GM19455 (cell line): ENCODE results near the gene RGL3.
"Not testable (repeated sequence)": the region's sequence is repeated elsewhere in the genome, so short reads cannot be mapped to it uniquely, and the experiment has no call there.

Experiments
- ATAC-seq: cut with Tn5 transposase; IDR thresholded peaks from one replicate; pipeline ENCODE4 v1.9.1; 2021; ENCODE audit not compliant: unreplicated experiment

RGL3 gene

DNA sequence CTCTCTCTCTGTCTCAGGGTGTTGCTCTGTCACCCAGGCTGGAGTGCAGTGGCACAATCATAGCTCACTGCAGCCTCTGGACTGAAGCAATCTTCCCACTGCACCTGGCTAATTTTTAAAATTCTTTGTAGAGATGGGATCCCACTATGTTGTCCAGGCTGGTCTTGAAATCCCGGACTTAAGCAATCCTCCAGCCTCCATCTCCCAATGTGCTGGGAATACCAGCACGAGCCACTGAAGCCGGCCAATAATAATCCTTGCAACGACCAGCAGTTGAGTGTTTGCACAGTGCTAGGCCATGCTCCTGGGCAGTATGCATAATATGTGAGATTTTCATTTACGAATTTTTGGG lies 34.4 kb downstream of the RGL3 start:
- ATAC-seq = no peak

DNA sequence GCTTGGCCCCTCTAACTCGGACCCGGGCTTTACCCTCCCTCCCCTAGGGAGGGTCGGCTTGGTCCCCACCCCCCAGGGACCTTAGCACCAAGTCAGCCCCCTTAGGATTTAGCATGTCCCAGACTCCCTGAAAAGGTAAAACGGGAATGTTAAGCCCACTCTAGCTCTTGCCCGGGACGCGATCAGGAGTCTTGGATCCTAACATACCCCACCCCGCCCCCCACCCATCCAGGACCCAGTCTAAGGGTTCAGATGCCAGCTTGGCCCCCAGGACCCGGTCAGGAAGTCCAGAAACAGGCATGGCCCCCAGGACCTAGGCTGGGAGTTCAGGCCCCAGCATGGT lies 35.4 kb downstream of the RGL3 start:
- no peak for ATAC-seq

DNA sequence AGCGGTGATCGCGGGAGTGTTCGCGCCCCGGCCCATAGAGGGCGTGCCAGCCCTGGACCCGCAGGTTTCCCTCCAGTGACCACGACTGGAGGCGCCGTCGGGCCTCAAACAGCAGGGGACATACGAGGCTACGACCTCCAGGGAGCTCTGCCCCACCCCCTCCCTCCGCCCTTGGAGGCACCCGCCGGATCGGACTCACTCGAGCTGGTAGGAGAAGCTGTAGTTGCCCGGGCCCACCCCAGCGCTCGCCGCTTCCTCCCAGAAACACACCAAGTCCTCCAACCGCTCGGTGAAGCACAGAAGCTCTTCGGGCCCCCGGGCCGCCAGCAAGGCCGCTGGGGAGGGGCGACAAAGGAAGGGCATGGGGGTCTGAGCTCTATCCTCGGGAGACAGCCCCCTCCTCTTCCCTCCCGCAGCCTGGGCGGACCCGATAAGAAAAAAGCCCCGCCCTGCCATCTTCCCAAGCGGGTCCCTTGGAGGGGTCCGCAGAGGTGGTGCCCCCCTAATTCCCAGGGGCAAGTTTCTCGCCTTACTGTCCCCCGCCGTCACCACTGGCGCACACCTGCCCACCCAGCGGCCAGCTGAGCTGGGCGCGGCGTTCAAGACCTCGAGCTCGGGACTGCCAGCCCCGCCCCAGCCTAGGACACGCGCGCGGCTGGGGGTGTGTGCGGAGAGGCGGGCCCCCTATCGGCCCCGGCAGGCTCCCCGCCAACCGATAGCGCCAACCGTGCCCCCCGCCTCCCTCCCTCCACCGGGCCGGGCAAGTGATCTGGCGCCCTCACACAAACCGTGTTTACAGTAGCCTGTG lies 36.0 kb downstream of the RGL3 start:
- ATAC-seq = no peak

DNA sequence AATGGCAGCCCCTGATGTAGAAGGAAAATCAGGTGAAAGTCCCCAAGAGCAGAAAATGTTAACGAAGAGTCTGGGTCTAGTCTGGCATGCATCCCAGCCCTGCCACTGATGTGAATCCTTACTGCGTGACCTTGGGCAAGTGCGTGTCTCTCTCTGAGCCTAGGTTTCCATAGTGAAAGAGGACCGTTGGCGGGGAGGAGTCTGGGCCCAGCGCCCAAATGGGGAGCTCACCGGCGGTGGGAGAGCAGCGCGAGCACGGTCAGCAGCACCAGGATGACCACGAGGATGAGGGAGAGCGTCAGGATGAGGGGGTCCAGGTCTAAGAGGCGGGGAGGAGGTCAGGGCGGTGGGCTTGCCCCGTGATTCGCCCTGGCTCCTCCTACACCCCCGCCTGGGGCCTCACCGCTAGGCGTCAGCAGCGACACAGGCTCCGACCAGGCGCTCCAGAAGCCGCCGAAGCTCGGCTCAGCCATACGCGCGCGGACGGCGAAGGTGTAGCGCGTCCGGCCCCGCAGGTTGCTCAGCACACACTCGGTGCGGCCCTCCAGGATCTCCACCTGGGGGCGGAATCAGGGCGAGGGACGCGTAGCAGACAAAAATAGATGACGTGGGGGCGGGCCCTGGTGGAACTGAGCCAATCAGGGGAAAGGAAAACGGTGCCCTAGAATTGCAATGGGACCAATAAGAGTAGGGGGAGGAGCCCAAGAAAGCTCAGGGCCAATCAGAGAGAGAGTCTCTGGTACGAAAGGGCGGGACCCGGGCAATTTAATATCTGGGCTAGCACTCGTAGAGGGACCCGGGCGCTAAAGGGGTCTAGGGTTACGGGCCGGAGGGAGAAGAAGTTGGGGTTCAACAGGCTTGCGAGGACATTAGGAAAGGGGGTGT lies 38.2 kb downstream of the RGL3 start:
- ATAC-seq = peak; percentile 72

DNA sequence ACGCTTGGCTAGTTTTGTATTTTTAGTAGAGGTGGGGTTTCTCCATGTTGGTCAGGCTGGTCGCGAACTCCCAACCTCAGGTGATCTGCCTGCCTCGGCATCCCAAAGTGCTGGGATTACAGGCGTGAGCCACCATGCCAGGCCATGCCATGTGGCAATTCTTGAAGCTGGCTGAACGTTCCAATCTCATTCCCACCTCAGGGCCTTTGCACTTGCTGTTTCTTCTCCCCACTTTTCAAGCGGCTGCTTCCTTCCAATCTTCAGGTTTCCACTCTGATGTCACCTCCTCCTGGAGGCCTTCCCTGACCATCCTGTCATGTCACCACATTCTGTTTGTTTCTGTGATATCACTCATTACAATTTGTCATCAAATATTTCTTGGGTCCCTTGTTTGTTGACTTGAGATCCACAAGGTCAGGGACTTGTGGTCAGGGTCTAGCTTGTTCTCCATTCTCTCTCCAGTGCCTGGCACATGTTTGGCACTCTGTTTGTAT lies 39.2 kb downstream of the RGL3 start:
- ATAC-seq = no peak

DNA sequence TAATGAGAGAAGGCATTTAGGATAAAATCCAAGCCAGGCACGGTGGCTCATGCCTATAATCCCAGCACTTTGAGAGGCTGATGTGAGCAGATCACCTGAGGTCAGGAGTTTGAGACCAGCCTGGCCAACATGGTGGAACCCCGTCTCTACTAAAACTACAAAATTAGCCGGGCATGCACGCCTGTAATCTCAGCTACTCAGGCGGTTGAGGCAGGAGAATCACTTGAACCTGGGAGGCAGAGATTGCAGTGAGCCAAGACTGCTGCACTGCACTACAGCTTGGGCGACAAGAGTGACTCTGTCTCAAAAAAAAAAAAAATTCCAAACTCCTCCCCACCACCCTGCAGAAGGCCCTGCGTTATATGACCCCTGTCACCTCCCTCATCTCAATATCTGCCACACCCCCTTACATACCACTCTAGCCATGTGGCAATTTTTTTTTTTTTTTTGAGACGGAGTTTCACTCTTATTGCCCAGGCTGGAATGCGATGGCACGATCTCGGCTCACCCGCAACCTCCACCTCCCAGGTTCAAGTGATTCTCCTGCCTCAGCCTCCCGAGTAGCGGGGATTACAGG lies 39.8 kb downstream of the RGL3 start:
- not testable (repeated sequence) for ATAC-seq

DNA sequence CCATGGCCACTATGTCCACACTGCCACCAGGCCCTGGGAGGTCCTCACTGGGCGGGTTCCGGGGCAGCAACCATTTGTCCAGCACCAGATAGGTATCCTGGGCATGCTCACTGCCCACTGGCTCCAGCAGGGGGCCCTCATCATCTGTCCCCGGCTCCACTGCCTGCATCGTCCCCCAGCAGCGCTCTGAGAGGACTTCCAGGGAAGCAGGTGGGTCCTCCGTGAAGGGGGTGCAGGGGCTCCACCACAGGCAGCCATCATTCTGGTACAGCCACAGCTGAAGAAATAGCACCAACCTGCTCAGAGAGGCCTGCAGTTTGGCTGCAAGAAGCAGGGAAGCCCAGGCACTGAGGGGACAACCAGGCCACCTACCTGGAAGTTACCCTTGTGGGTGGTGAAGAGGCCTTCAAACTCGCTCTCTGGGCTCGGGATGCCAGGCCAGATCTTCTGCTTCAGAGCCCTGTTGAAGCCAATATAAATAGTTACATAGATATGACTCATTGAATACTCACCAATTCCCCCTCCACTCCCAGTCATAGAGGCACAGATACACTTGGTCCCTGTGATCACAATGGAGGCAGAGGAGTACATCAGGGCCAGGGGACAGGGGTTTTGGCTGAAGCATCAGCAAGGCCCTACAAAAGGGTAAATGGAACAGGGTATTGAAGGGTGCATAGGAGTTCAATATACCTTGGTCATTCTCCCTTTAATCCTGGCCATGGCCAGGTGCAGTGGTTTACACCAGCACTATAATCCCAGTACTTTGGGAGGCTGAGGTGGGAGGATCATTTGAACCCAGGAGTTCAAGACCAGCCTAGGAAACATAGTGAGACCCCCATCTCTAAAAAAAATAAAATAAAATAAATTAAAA lies 40.6 kb downstream of the RGL3 start:
- ATAC-seq = no peak

DNA sequence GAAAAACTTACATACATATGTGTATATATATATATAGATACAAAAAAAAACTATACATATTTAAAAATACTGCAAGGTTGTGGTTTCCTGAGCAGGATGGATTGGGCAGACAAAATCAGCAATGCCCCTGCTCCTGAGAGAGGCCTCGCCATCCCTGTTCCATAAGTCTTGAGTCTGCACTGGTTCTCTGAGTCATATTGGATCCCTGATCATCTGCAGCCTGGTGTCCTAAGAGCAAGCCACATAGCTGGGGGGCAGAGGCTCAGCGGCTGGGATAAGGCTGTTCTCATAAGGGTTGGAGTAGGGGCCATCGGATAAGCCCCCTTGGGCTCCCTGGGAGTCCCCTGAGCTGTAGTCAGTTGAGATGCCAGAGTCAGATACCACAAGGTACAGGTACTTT lies 41.4 kb downstream of the RGL3 start:
- ATAC-seq = no peak

DNA sequence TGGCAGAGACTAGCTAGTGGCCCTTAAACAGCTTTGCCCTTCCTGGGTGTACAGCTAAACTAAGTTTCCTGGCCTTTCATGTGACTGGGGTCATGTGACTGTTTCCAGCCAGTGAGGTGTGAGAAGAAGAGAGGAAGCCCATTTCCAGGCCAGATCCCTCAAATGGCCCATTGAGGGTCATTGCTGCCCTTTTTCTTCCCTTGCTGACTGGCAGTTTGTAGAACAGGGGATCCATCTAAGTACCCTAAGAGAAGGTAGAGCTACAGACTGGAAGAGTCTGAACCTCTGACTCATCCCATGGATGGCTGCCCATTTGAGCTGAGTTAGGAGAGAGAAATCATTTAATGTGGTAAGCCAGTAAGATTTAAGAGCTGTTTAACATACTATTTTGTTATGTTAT lies 41.9 kb downstream of the RGL3 start:
- no peak for ATAC-seq

DNA sequence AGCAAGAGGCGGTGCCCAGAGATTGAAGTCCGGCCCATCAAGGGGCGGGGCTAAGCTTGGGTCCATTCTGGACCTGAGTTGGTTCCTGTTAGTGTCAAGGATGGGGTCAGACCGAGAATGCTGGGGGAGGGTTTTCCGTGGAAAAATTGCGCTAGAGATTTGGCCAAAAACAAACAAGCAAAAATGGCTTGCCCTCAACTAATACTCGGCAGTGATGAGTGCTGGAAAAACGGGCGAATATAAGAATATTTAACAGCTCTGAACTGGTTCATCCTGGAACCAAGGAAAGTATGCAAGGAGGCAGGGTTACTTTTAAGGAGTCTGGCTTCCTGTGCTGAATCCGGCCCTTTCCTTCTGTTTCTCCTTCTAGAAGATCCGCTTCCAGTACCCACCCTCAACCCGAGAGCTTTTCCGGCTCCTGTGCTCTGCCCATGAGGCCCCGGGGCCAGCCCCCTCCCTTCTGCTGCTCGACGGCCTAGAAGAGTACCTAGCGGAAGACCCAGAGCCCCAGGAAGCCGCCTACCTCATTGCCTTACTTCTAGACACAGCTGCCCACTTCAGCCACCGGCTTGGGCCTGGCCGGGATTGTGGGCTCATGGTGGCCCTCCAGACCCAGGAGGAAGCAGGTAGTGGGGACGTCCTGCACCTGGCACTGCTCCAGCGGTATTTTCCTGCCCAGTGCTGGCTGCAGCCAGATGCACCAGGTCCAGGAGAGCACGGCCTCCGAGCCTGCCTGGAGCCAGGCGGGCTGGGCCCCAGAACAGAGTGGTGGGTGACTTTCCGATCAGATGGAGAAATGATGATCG lies 43.8 kb downstream of the RGL3 start:
- no peak for ATAC-seq

DNA sequence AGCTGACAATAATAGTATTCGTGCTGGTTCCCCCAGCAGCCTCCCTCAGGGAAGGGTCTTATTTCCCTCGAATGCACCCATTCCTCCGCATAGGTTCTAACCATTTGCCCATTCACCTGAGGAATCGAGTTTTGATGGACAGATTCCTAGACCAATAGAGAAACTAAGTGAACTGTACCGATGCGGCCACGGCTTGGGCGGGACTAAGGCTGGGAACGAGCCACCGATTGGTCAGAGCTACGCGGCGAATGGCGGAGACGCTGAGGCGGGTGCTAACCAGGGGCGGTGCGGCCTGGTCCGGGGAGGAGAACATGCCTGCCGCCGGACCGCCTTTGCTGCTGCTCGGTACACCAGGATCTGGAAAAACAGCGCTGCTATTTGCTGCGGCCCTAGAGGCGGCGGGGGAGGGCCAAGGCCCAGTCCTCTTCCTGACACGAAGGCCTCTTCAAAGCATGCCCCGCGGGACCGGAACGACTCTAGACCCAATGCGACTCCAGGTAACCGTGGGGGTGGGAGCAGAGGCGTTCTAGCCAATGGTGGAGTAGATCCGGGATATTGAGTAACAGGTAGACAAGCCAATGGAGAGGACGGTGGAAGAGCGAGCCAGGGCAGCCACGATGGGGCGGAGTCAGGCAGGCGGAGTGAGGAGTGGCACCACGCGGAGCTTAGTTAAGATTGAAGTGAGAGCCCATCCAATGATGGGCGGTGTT lies 44.5 kb downstream of the RGL3 start, which contains the start of gene SWSAP1:
TSS of gene SWSAP1 (plus strand) at position 234 of the 710 bp plus-strand sequence. CDS start at position 249, 15 bp downstream.
- peak; percentile 87 for ATAC-seq

DNA sequence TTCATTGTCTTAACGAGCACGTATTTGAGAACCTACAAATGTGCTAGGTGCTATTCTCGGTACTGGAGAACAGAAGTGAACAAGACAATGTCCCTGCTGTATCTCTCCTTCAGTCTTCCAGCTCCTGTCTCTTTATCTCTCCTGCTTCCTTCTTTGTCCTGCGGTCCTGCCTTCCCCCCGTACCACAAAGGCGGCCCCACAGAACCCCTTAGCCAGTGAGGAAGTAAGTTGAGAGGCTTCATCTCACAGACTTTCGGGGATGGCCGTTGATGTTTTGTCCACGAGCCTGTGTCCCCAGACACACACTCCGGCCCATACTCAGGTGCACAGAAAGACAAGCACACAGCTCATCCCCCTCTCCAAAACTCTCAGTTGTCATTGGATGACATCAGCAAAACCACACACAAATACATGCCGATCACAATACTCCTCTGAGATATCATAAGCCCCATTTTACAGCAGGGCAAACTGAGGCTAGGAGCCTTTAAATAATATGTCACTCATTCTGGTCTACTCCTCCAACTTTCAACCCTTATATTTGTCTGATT lies 45.2 kb downstream of the RGL3 start:
- no peak for ATAC-seq

DNA sequence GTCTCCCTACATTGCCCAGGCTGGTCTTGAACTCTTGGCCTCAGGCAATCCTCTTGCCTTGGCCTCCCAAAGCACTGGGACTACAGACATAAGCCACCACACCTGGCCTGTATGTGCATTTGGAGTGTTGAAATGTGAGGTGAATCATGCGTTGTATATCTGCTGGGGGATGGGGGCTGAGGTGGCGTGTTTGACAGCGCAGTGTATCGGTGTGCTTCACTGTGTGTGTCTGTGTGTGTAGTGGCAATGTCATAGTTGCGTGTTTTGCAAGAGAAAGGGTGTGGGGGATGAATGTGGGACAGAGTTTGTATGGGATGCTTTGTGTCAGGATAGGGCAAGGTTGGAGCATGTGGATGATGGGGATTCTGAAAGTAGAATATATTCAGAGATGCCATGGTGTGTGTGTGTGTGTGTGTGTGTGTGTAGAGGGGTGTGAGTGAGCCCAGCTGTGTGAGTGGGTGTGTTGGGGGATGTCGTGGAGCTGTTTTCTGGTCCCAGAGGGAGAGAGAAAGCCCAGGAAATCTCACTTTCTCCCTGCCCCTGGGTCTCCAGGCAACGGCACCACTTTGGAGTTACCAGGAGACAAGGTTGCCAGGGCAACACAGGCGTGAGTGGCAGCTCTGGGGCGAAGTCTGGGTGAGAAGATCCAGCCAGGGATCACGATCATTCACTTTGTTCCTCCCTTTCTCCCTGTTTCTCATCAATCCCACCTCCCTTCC lies 45.8 kb downstream of the RGL3 start:
- ATAC-seq = no peak

DNA sequence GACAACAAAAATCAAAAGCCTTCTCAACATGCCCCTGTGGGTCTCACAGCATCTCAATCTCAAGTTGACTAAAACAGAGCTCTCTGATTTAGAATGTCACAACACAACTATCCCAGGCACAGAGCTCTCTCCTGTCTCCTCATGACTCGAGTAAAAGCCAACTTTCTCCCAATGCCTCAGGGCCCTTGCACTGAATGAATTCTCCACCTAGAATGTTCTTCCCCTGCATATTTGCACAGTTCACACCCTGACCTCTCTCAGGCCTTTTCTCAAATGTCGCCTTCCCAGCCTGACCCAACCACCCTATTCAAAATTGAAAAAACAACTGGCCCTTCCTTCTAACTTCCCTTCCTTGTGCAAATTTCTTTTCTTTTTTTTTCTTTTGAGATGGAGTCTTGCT lies 48.4 kb downstream of the RGL3 start:
- ATAC-seq = no peak

DNA sequence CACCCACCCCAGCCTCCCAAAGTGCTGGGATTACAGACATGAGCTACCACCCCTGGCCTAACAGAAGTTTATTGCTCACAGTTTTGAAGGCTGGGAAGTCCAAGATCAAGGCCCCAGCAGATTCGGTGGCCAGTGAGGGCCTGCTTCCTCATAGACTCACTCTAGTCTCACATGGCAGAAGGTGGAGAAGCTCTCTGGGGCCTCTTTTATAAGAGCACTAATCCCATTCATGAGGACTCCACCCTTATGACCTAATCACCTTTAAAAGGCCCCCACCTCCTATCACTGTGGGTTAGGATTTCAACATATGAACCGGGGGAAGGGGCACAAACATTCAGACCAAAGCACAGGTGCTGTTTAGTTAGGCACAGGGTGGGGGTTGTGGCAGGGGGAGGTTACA lies 51.6 kb downstream of the RGL3 start:
- ATAC-seq = no peak

DNA sequence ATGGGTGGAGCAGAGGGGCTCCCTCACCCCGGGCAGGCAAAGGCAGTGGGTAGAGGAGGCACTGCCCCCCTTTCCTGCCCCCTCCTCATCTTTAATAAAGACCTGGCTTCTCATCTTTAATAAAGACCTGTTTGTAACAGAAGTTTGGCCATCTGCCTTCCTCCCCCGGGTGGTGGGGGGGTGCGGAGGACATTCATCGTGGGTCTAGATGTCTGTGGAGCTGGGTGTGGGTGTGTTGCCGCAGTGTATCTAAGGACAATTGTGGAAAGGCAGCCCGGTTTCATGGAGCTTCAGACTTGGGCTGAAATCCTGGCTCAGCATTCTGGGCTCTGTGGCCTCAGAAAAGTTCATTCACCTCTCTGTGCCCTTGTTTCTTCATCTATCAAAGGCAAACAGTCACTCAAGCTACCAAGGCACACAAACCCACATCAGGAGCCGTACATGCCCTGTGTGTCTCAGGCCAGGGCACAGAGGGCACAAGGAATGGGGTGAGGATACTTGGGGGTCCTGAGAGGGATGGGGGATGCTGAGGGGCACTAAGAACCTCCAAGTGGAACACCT lies 53.5 kb downstream of the RGL3 start:
- no peak for ATAC-seq

DNA sequence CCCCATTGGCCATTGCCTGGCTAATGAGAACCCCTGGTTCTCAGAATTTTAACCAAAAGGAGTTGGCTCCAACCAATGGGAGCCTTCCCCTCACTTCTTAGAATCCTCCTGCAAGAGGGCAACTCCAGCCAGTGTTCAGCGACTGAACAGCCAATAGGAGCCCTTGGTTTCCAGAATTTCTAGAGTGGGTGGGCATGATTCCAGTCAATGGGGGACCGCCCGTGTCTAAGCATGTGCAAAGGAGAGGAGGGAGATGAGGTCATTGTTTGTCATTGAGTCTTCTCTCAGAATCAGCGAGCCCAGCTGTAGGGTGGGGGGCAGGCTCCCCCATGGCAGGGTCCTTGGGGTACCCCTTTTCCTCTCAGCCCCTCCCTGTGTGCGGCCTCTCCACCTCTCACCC lies 54.2 kb downstream of the RGL3 start:
- ATAC-seq = no peak

DNA sequence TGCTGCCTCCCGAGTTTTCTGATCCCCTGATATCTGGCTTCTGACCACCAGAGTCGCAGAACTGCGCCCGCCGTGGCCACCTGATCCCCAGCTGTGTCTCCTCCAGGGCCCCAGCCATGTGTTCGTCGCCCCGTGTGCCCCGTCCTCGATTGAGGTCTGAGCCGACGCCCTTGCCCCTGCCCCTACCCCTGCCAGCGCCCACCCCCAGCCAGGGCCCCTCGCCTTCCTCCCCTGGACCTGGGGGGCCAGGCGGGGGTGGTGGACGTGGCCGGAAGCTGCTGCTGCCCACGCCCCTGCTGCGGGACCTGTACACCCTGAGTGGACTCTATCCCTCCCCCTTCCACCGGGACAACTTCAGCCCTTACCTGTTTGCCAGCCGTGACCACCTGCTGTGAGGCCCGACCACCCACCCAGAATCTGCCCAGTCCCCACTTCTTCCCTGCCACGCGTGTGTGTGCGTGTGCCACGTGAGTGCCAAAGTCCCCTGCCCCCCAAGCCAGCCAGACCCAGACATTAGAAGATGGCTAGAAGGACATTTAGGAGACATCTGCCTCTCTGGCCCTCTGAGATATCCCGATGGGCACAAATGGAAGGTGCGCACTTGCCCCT lies 54.7 kb downstream of the RGL3 start:
- no peak for ATAC-seq
